Endothelial cell of umbilical vein (primary cell): ENCODE results near the gene MS4A8. TPM values are rescaled to one million over a fixed set of nuclear protein-coding genes. Genes with fewer than 3 reads are reported as not detected.

ENCODE experiments used
- BruUV-seq: library from RNA; stranded (reverse); fragments of 400-500 nt; replicated peaks from 2 replicates; lab custom pipeline; 2021; lab: Mats Ljungman, UMichigan
- CTCF ChIA-PET: fragments of 300-600, 350-600 bp; sonication (Branson Sonifier 250); formaldehyde crosslinking; loops from one replicate; lab custom pipeline; 2021; ENCODE audit warnings: antibody characterized with exemption, inconsistent platforms; lab: Charles Lee
- POLR2A ChIA-PET: fragments of 300-600, 350-600 bp; sonication (Branson Sonifier 250); formaldehyde crosslinking; loops from one replicate; lab custom pipeline; 2021; ENCODE audit warnings: antibody characterized with exemption, inconsistent platforms; lab: Charles Lee
- DNase-seq: peaks from one replicate; pipeline ENCODE4 v3.0.0-alpha.2; 2011; ENCODE audit warnings: low read depth, low spot score
- FAIRE-seq: peaks from 2 replicates; lab custom pipeline; 2011; peaks lifted over from hg19 to GRCh38; lab: Jason Lieb, UNC
- H2AFZ ChIP-seq: 2 replicates; pipeline ENCODE4 v1.6.0; 2012; ENCODE audit warnings: low read depth, low read length, control low read depth, inconsistent platforms
- H3K27ac ChIP-seq: 2 replicates; pipeline ENCODE4 v1.5.1; 2011; ENCODE audit warnings: low read depth, mild to moderate bottlenecking, control low read depth, low read length, moderate library complexity; ENCODE audit not compliant: insufficient read depth
- H3K27me3 ChIP-seq, 2 experiments: 2 replicates each; pipeline versions ENCODE4 v1.6.0 to v1.6.1; 2011; ENCODE audit warnings: low read length in 2 of 2, mixed read lengths in 1 of 2; ENCODE audit not compliant: control insufficient read depth in 2 of 2, insufficient read depth in 2 of 2
- H3K36me3 ChIP-seq, 2 experiments: 2 replicates in 1 of 2; 3 replicates in 1 of 2; pipeline ENCODE4 v1.5.1; 2011; ENCODE audit warnings: low read length in 2 of 2, mild to moderate bottlenecking in 1 of 2, moderate library complexity in 1 of 2; ENCODE audit not compliant: control insufficient read depth in 2 of 2, insufficient read depth in 2 of 2; ENCODE audit errors: extremely low read depth in 1 of 2
- H3K4me1 ChIP-seq: 3 replicates; pipeline ENCODE4 v1.5.1; 2011; ENCODE audit warnings: mild to moderate bottlenecking, low read length; ENCODE audit not compliant: control insufficient read depth, insufficient read depth; ENCODE audit errors: extremely low read depth
- H3K4me2 ChIP-seq: 2 replicates; pipeline ENCODE4 v1.6.1; 2011; ENCODE audit warnings: low read length, control low read depth, mixed read lengths; ENCODE audit not compliant: insufficient read depth
- H3K4me3 ChIP-seq, 3 experiments: fragments of 200-600 bp in 1 of 3; sonication (generic), shearing (Covaris generic) in 1 of 3; replicated peaks in 1 of 3; 2 replicates each; pipeline ENCODE4 v1.5.1; 2011 to 2016; ENCODE audit warnings: control low read depth in 3 of 3, low read length in 3 of 3, mild to moderate bottlenecking in 2 of 3, inconsistent platforms in 1 of 3, low read depth in 1 of 3, moderate library complexity in 1 of 3; ENCODE audit not compliant: insufficient read depth in 1 of 3
- H3K79me2 ChIP-seq: 2 replicates; pipeline ENCODE4 v1.6.0; 2012; ENCODE audit warnings: low read length, inconsistent platforms; ENCODE audit not compliant: control insufficient read depth, insufficient read depth
- H3K9ac ChIP-seq: replicated peaks from 2 replicates; pipeline ENCODE3; 2011; ENCODE audit warnings: low read length, control low read depth; ENCODE audit not compliant: insufficient read depth; ENCODE audit errors: extremely low read depth
- H3K9me1 ChIP-seq: replicated peaks from 3 replicates; pipeline ENCODE4 v1.6.0; 2011; ENCODE audit warnings: mild to moderate bottlenecking, low read length; ENCODE audit not compliant: control insufficient read depth, insufficient read depth; ENCODE audit errors: extremely low read depth
- H3K9me3 ChIP-seq: replicated peaks from 2 replicates; pipeline ENCODE4 v1.5.1; 2012; ENCODE audit warnings: low read length, inconsistent platforms; ENCODE audit not compliant: control insufficient read depth, insufficient read depth
- H4K20me1 ChIP-seq: replicated peaks from 2 replicates; pipeline ENCODE3; 2011; ENCODE audit warnings: mild to moderate bottlenecking, low read length; ENCODE audit not compliant: control insufficient read depth, insufficient read depth; ENCODE audit errors: extremely low read depth
- EZH2 ChIP-seq: IDR thresholded peaks from 2 replicates; pipeline ENCODE4 v1.6.1; 2012; ENCODE audit warnings: borderline replicate concordance, low read depth, mild to moderate bottlenecking, moderate library complexity, low read length, inconsistent platforms; ENCODE audit not compliant: severe bottlenecking
- FOS ChIP-seq: IDR thresholded peaks from 2 replicates; pipeline ENCODE4 v1.6.1; 2011; ENCODE audit warnings: mild to moderate bottlenecking, low read length, moderate library complexity, borderline replicate concordance; ENCODE audit not compliant: insufficient read depth
- GATA2 ChIP-seq: IDR thresholded peaks from 2 replicates; pipeline ENCODE4 v1.7.0; 2011; ENCODE audit warnings: low read depth, mild to moderate bottlenecking, moderate library complexity, mixed read lengths, low read length; ENCODE audit not compliant: insufficient read length, insufficient read depth
- JUN ChIP-seq: IDR thresholded peaks from 2 replicates; pipeline ENCODE4 v1.6.1; 2011; ENCODE audit warnings: borderline replicate concordance, low read depth; ENCODE audit not compliant: insufficient read length, insufficient read depth
- MAX ChIP-seq: IDR thresholded peaks from 2 replicates; pipeline ENCODE4 v1.6.1; 2011; ENCODE audit not compliant: insufficient read depth, insufficient read length
- MYC ChIP-seq: IDR thresholded peaks from one replicate; pipeline ENCODE4 v1.6.1; 2011; ENCODE audit warnings: mild to moderate bottlenecking, low read depth, low read length
- POLR2A ChIP-seq: IDR thresholded peaks from 2 replicates; pipeline ENCODE4 v1.6.1; 2012; ENCODE audit warnings: low read depth, mild to moderate bottlenecking, control low read depth, low read length
- POLR2AphosphoS5 ChIP-seq: IDR thresholded peaks from 2 replicates; pipeline ENCODE4 v1.6.1; 2012; ENCODE audit warnings: low read depth, mild to moderate bottlenecking, control low read depth, low read length, moderate library complexity; ENCODE audit not compliant: insufficient read depth
- dilution Hi-C: fragments of 300-500 bp; cut with MboI; formaldehyde crosslinking; loops from one replicate; pipeline ENCODE4 v1.15.0; 2019; ENCODE audit warnings: low sequenced_read_pairs; ENCODE audit not compliant: extremely low pct_ligation_motif_present
- intact Hi-C: fragments of 100-400 bp; cut with micrococcal nuclease; formaldehyde crosslinking; loops from one replicate; pipeline ENCODE4 v1.10.0; 2022
- polyA plus RNA-seq, 4 experiments: library from polyadenylated mRNA; depleted of rRNA in 3 of 4; stranded (reverse) in 3 of 4; unstranded in 1 of 4; fragments of >200 nt; gene quantifications; 2 replicates each; pipeline versions ENCODE4 v1.2.1 to v1.2.3, GENCODE V29; 2011 to 2012; ENCODE audit warnings: missing spikeins in 1 of 4
- total RNA-seq: library from RNA; stranded (reverse); gene quantifications from 2 replicates; pipeline ENCODE4 v1.2.3, GENCODE V29; 2021
- TF ChIP-seq, protein P1 (sequence below), 2 donors: IDR thresholded peaks; 1 replicate in 1 of 2; 2 replicates in 1 of 2; pipeline ENCODE4 v1.5.1; 2011; ENCODE audit warnings: low read length in 2 of 2, mild to moderate bottlenecking in 2 of 2, moderate library complexity in 2 of 2, control low read depth in 1 of 2, inconsistent platforms in 1 of 2, low read depth in 1 of 2; ENCODE audit not compliant: insufficient read depth in 1 of 2; ENCODE audit errors: extremely low read depth in 1 of 2

The MS4A8 gene
- total and polyA plus RNA-seq, 2 donors (not counting 3 experiments of a cell fraction or from before 2014, with no cell fraction given): not detected

DNA sequence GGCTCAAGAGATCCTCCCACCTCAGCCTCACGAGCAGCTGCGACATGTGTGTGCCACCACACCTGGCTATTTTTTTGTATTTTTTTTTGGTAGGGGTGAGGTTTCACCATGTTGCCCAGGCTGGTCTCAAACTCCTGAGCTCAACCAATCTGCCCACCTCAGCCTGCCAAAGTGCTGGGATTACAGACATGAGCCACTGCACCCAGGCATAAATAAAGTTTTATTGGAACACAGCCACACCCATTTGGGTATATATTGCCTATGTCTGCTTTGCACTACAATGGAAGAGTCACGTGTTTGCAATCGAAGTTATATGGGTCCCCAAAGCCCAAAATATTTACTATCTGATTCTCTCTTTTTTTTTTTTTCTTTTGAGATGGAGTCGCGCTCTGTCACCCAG is 55.5 kb downstream of the MS4A8 start:
- Histone ChIP-seq H3K9me3 (no peaks in the 10 kb centered on the region), H3K4me1 (no peaks in the 10 kb centered on the region), H2AFZ (no peak overlapping the region), H3K27me3 (peaks cover 0 to 8% of the 10 kb centered on the region in 2 experiments), H3K9me1 (no peaks in the 10 kb centered on the region), H4K20me1 (no peaks in the 10 kb centered on the region), H3K4me2 (no peak overlapping the region), H3K4me3 (no peak overlapping the region), H3K27ac (no peak overlapping the region), H3K36me3 (no peaks in the 10 kb centered on the region), H3K9ac (no peak overlapping the region), H3K79me2 (no peaks in the 10 kb centered on the region)
- intact Hi-C loops (no loop called here), dilution Hi-C loops (no loop called here)
- no TSS peak for BruUV-seq
- ChIA-PET POLR2A (no interaction called here), CTCF (interaction anchor here (1.0 to 1.7 kb wide), 2 partner anchors 12 to 48 kb away, joined by 3 to 5 read pairs; no protein-coding TSS in a partner anchor)
- DNase-seq: no peak
- TF ChIP-seq POLR2AphosphoS5 (no peak), MYC (no peak), JUN (no peak), EZH2 (no peak), FOS (no peak), POLR2A (no peak), GATA2 (no peak), MAX (no peak)
- TF ChIP-seq, protein P1, sequence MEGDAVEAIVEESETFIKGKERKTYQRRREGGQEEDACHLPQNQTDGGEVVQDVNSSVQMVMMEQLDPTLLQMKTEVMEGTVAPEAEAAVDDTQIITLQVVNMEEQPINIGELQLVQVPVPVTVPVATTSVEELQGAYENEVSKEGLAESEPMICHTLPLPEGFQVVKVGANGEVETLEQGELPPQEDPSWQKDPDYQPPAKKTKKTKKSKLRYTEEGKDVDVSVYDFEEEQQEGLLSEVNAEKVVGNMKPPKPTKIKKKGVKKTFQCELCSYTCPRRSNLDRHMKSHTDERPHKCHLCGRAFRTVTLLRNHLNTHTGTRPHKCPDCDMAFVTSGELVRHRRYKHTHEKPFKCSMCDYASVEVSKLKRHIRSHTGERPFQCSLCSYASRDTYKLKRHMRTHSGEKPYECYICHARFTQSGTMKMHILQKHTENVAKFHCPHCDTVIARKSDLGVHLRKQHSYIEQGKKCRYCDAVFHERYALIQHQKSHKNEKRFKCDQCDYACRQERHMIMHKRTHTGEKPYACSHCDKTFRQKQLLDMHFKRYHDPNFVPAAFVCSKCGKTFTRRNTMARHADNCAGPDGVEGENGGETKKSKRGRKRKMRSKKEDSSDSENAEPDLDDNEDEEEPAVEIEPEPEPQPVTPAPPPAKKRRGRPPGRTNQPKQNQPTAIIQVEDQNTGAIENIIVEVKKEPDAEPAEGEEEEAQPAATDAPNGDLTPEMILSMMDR (IDR thresholded peaks at IDR 0.05; ENCODE audit: extremely low read depth in 1 of 2, insufficient read depth in 1 of 2, low read depth in 1 of 2, low read length in 2 of 2): no peak
- FAIRE-seq: no peak
